Measurements from ENCODE around the gene NTNG2. TPM values are rescaled to one million over a fixed set of nuclear protein-coding genes. Genes with fewer than 3 reads are reported as not detected.
A peak's percentile ranks its signal among the peaks of the same experiment; 100 is the strongest.

The NTNG2 gene
- total and polyA plus RNA-seq, 9 of the 15 experiments (the other 6 are each of a cell fraction or from before 2014, with no cell fraction given), result 0.01 to 0.11 (median 0.09) TPM; not detected in 6

DNA sequence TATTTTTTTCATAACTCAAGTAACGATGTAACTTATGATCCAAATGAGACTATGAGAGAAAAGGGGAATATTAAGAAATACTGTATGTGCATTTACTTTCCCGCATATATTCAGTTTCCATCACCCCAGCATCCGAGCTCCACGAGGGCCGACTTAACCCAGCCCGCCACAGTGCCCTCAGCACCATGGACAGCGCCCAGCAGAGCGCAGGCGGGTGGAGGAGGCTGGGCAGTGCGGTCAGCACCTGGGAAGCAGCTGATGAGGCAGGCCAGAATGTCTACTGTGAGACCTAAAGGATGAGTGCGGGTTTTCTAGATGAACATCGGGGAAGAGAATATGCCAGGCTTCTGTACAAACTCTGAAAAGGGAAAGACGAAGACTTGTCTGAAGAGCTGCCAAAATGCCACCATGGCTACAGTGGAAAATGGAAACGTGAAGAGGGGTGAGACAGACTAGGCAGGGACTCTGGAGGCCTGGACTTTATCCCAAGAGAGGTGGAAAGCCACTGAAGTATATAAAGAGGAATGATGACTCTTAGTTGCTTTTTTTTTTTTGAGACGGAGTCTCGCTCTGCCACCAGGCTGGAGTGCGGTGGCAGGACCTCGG is 47.7 kb upstream of the NTNG2 start (continued):
- TF ChIP-seq, protein P1, sequence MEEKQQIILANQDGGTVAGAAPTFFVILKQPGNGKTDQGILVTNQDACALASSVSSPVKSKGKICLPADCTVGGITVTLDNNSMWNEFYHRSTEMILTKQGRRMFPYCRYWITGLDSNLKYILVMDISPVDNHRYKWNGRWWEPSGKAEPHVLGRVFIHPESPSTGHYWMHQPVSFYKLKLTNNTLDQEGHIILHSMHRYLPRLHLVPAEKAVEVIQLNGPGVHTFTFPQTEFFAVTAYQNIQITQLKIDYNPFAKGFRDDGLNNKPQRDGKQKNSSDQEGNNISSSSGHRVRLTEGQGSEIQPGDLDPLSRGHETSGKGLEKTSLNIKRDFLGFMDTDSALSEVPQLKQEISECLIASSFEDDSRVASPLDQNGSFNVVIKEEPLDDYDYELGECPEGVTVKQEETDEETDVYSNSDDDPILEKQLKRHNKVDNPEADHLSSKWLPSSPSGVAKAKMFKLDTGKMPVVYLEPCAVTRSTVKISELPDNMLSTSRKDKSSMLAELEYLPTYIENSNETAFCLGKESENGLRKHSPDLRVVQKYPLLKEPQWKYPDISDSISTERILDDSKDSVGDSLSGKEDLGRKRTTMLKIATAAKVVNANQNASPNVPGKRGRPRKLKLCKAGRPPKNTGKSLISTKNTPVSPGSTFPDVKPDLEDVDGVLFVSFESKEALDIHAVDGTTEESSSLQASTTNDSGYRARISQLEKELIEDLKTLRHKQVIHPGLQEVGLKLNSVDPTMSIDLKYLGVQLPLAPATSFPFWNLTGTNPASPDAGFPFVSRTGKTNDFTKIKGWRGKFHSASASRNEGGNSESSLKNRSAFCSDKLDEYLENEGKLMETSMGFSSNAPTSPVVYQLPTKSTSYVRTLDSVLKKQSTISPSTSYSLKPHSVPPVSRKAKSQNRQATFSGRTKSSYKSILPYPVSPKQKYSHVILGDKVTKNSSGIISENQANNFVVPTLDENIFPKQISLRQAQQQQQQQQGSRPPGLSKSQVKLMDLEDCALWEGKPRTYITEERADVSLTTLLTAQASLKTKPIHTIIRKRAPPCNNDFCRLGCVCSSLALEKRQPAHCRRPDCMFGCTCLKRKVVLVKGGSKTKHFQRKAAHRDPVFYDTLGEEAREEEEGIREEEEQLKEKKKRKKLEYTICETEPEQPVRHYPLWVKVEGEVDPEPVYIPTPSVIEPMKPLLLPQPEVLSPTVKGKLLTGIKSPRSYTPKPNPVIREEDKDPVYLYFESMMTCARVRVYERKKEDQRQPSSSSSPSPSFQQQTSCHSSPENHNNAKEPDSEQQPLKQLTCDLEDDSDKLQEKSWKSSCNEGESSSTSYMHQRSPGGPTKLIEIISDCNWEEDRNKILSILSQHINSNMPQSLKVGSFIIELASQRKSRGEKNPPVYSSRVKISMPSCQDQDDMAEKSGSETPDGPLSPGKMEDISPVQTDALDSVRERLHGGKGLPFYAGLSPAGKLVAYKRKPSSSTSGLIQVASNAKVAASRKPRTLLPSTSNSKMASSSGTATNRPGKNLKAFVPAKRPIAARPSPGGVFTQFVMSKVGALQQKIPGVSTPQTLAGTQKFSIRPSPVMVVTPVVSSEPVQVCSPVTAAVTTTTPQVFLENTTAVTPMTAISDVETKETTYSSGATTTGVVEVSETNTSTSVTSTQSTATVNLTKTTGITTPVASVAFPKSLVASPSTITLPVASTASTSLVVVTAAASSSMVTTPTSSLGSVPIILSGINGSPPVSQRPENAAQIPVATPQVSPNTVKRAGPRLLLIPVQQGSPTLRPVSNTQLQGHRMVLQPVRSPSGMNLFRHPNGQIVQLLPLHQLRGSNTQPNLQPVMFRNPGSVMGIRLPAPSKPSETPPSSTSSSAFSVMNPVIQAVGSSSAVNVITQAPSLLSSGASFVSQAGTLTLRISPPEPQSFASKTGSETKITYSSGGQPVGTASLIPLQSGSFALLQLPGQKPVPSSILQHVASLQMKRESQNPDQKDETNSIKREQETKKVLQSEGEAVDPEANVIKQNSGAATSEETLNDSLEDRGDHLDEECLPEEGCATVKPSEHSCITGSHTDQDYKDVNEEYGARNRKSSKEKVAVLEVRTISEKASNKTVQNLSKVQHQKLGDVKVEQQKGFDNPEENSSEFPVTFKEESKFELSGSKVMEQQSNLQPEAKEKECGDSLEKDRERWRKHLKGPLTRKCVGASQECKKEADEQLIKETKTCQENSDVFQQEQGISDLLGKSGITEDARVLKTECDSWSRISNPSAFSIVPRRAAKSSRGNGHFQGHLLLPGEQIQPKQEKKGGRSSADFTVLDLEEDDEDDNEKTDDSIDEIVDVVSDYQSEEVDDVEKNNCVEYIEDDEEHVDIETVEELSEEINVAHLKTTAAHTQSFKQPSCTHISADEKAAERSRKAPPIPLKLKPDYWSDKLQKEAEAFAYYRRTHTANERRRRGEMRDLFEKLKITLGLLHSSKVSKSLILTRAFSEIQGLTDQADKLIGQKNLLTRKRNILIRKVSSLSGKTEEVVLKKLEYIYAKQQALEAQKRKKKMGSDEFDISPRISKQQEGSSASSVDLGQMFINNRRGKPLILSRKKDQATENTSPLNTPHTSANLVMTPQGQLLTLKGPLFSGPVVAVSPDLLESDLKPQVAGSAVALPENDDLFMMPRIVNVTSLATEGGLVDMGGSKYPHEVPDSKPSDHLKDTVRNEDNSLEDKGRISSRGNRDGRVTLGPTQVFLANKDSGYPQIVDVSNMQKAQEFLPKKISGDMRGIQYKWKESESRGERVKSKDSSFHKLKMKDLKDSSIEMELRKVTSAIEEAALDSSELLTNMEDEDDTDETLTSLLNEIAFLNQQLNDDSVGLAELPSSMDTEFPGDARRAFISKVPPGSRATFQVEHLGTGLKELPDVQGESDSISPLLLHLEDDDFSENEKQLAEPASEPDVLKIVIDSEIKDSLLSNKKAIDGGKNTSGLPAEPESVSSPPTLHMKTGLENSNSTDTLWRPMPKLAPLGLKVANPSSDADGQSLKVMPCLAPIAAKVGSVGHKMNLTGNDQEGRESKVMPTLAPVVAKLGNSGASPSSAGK (IDR thresholded peaks at IDR 0.05), result no peak
- TF ChIP-seq MEF2D (tag; conservative IDR thresholded peaks at IDR 0.05; ENCODE audit: low read depth) (no peak), MIER1 (IDR thresholded peaks at IDR 0.05; ENCODE audit: low read depth) (peak; percentile 97), BRD9 (IDR thresholded peaks at IDR 0.05; ENCODE audit: low read depth, partially characterized antibody) (no peak), KDM2B (CRISPR knock-in tag; IDR thresholded peaks at IDR 0.05) (no peak), ZFPM2 (CRISPR knock-in tag; IDR thresholded peaks at IDR 0.05) (no peak)
- TF ChIP-seq, protein P2, sequence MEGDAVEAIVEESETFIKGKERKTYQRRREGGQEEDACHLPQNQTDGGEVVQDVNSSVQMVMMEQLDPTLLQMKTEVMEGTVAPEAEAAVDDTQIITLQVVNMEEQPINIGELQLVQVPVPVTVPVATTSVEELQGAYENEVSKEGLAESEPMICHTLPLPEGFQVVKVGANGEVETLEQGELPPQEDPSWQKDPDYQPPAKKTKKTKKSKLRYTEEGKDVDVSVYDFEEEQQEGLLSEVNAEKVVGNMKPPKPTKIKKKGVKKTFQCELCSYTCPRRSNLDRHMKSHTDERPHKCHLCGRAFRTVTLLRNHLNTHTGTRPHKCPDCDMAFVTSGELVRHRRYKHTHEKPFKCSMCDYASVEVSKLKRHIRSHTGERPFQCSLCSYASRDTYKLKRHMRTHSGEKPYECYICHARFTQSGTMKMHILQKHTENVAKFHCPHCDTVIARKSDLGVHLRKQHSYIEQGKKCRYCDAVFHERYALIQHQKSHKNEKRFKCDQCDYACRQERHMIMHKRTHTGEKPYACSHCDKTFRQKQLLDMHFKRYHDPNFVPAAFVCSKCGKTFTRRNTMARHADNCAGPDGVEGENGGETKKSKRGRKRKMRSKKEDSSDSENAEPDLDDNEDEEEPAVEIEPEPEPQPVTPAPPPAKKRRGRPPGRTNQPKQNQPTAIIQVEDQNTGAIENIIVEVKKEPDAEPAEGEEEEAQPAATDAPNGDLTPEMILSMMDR (IDR thresholded peaks at IDR 0.05 in 2 of 3, conservative IDR thresholded peaks at IDR 0.05 in 1 of 3; ENCODE audit: insufficient read depth in 2 of 3, low read depth in 1 of 3, low read length in 3 of 3), result no peak
- TF ChIP-seq, protein P3, sequence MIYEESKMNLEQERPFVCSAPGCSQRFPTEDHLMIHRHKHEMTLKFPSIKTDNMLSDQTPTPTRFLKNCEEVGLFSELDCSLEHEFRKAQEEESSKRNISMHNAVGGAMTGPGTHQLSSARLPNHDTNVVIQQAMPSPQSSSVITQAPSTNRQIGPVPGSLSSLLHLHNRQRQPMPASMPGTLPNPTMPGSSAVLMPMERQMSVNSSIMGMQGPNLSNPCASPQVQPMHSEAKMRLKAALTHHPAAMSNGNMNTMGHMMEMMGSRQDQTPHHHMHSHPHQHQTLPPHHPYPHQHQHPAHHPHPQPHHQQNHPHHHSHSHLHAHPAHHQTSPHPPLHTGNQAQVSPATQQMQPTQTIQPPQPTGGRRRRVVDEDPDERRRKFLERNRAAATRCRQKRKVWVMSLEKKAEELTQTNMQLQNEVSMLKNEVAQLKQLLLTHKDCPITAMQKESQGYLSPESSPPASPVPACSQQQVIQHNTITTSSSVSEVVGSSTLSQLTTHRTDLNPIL (CRISPR knock-in tag; IDR thresholded peaks at IDR 0.05), result no peak
- TF ChIP-seq, protein P4, sequence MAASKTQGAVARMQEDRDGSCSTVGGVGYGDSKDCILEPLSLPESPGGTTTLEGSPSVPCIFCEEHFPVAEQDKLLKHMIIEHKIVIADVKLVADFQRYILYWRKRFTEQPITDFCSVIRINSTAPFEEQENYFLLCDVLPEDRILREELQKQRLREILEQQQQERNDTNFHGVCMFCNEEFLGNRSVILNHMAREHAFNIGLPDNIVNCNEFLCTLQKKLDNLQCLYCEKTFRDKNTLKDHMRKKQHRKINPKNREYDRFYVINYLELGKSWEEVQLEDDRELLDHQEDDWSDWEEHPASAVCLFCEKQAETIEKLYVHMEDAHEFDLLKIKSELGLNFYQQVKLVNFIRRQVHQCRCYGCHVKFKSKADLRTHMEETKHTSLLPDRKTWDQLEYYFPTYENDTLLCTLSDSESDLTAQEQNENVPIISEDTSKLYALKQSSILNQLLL (CRISPR knock-in tag; IDR thresholded peaks at IDR 0.05; ENCODE audit: borderline replicate concordance), result no peak
